Suprapubic skin (tissue), 4 donors: ENCODE data around the gene TTC23. TPM values are rescaled to one million over a fixed set of nuclear protein-coding genes. Genes with fewer than 3 reads are reported as not detected.

Experiments used
- DNase-seq, 2 donors: peaks; one replicate each; pipeline ENCODE4 v3.0.0-alpha.2; 2019; ENCODE audit warnings: low spot score in 2 of 2
- H3K27ac ChIP-seq: fragments of 200-600 bp; sonication (generic); one replicate; pipeline ENCODE4 v1.5.1; 2019
- H3K27me3 ChIP-seq: fragments of 200-600 bp; sonication (generic); one replicate; pipeline ENCODE4 v1.5.1; 2019
- H3K36me3 ChIP-seq: fragments of 200-600 bp; sonication (generic); one replicate; pipeline ENCODE4 v1.5.1; 2019
- H3K4me1 ChIP-seq: fragments of 200-600 bp; sonication (generic); one replicate; pipeline ENCODE4 v1.5.1; 2019
- H3K4me3 ChIP-seq: fragments of 200-600 bp; sonication (generic); one replicate; pipeline ENCODE4 v1.5.1; 2019; ENCODE audit warnings: mild to moderate bottlenecking
- H3K9me3 ChIP-seq: fragments of 200-600 bp; sonication (generic); one replicate; pipeline ENCODE4 v1.5.1; 2019
- CTCF ChIP-seq, 2 donors: fragments of 200-600 bp in 1 of 2; fragments of 450-650 bp in 1 of 2; sonication (generic) in 1 of 2; IDR thresholded peaks; one replicate each; pipeline ENCODE4 v1.5.1; 2016 to 2019; ENCODE audit warnings: antibody characterized with exemption in 2 of 2, mild to moderate bottlenecking in 1 of 2, moderate library complexity in 1 of 2
- EP300 ChIP-seq: sonication (generic); formaldehyde crosslinking; IDR thresholded peaks from one replicate; pipeline ENCODE4 v1.6.1; 2017; ENCODE audit warnings: antibody characterized with exemption
- POLR2A ChIP-seq, 2 donors: fragments of 450-650 bp; IDR thresholded peaks; one replicate each; pipeline ENCODE4 v1.6.1; 2017; ENCODE audit warnings: antibody characterized with exemption in 2 of 2, mild to moderate bottlenecking in 2 of 2, moderate library complexity in 2 of 2
- POLR2AphosphoS5 ChIP-seq, 3 donors: sonication (generic); formaldehyde crosslinking; IDR thresholded peaks; one replicate each; pipeline ENCODE4 v1.6.1; 2017; ENCODE audit warnings: antibody characterized with exemption in 3 of 3
- WGBS: methylation state at CpG from one replicate; pipeline ENCODE4 v1.1.5; 2018; 5-methylcytosine and 5-hydroxymethylcytosine counted together
- total RNA-seq, 4 donors: library from RNA; depleted of rRNA; stranded (reverse); fragments of >200 nt; gene quantifications; one replicate each; pipeline ENCODE4 v1.1.0, GENCODE V29; 2016

TTC23 gene
- total RNA-seq, 4 donors from 2014 or later, result 14.4 to 34.6 (median 17.6) TPM

GRCh38 chr15:99110093-99110492 lies 139.3 kb downstream of the TTC23 start:
- DNase-seq, result no peak
- Histone ChIP-seq H3K36me3 (no peaks in the 10 kb centered on the region), H3K4me3 (no peak overlapping the region), H3K4me1 (peaks cover 15% of the 10 kb centered on the region), H3K9me3 (no peaks in the 10 kb centered on the region), H3K27ac (peak overlapping the region; percentile 23), H3K27me3 (peaks cover 18% of the 10 kb centered on the region)
- TF ChIP-seq POLR2AphosphoS5 (IDR thresholded peaks at IDR 0.05) (no peak), CTCF (IDR thresholded peaks at IDR 0.05) (no peak), POLR2A (IDR thresholded peaks at IDR 0.05) (no peak), EP300 (no peak)
- 89% methylated on average over 12 of the region's 12 CpGs for WGBS

- Histone ChIP-seq H3K27me3 (peaks cover 23% of the 10 kb centered on the region), H3K27ac (no peak overlapping the region)
Observed at GRCh38 chr15:99109555-99110021, 139.8 kb downstream of the TTC23 start.

GRCh38 chr15:99108993-99109392 lies 140.4 kb downstream of the TTC23 start:
- peaks cover 19% of the 10 kb centered on the region for H3K4me1 ChIP-seq
- no peaks in the 10 kb centered on the region for H3K9me3 ChIP-seq
- H3K4me3 ChIP-seq, result no peak overlapping the region
- 95% methylated on average over 5 of the region's 5 CpGs for WGBS
- no peak overlapping the region for H3K27ac ChIP-seq
- DNase-seq, result no peak
- peaks cover 23% of the 10 kb centered on the region for H3K27me3 ChIP-seq
- TF ChIP-seq EP300, result no peak
- no peak for TF ChIP-seq POLR2A (IDR thresholded peaks at IDR 0.05)
- no peak for TF ChIP-seq CTCF (IDR thresholded peaks at IDR 0.05)
- no peak for TF ChIP-seq POLR2AphosphoS5 (IDR thresholded peaks at IDR 0.05)
- H3K36me3 ChIP-seq, result no peaks in the 10 kb centered on the region

More at GRCh38 chr15:99109555-99110021, 139.8 kb downstream of the TTC23 start:
- TF ChIP-seq POLR2AphosphoS5 (IDR thresholded peaks at IDR 0.05), result no peak
- WGBS, result 81% methylated on average over 10 of the region's 10 CpGs
- Histone ChIP-seq H3K4me3 (no peak overlapping the region), H3K36me3 (no peaks in the 10 kb centered on the region), H3K4me1 (peaks cover 19% of the 10 kb centered on the region), H3K9me3 (no peaks in the 10 kb centered on the region)
- no peak for DNase-seq

GRCh38 chr15:99106417-99107220 lies 142.8 kb downstream of the TTC23 start:
- Histone ChIP-seq H3K27ac (peak overlapping the region; percentile 74), H3K27me3 (peaks cover 40% of the 10 kb centered on the region), H3K4me3 (peak overlapping the region; percentile 57), H3K9me3 (no peaks in the 10 kb centered on the region), H3K36me3 (no peaks in the 10 kb centered on the region), H3K4me1 (peaks cover 19% of the 10 kb centered on the region)
- DNase-seq, result peak in 1 of 2 donors; percentile 74
- TF ChIP-seq EP300, result no peak
- TF ChIP-seq POLR2AphosphoS5 (IDR thresholded peaks at IDR 0.05), result no peak
- no peak for TF ChIP-seq POLR2A (IDR thresholded peaks at IDR 0.05)
- TF ChIP-seq CTCF (IDR thresholded peaks at IDR 0.05), result no peak
- 52% methylated on average over 15 of the region's 15 CpGs for WGBS

GRCh38 chr15:99105514-99106341 lies 143.7 kb downstream of the TTC23 start:
- no peak for TF ChIP-seq CTCF (IDR thresholded peaks at IDR 0.05)
- no peak for TF ChIP-seq EP300
- 0% methylated on average over 14 of the region's 116 CpGs for WGBS
- Histone ChIP-seq H3K9me3 (no peaks in the 10 kb centered on the region), H3K4me1 (peaks cover 19% of the 10 kb centered on the region), H3K4me3 (peak overlapping the region; percentile 57), H3K36me3 (no peaks in the 10 kb centered on the region), H3K27me3 (peaks cover 44% of the 10 kb centered on the region), H3K27ac (peak overlapping the region; percentile 74)
- peak in 1 of 2 donors; percentile 79 for DNase-seq
